HG03139 (cell line): ENCODE results near the gene RGS10.

ENCODE experiments used
- ATAC-seq: cut with Tn5 transposase; IDR thresholded peaks from one replicate; pipeline ENCODE4 v1.9.1; 2021; ENCODE audit not compliant: unreplicated experiment

The RGS10 gene

DNA sequence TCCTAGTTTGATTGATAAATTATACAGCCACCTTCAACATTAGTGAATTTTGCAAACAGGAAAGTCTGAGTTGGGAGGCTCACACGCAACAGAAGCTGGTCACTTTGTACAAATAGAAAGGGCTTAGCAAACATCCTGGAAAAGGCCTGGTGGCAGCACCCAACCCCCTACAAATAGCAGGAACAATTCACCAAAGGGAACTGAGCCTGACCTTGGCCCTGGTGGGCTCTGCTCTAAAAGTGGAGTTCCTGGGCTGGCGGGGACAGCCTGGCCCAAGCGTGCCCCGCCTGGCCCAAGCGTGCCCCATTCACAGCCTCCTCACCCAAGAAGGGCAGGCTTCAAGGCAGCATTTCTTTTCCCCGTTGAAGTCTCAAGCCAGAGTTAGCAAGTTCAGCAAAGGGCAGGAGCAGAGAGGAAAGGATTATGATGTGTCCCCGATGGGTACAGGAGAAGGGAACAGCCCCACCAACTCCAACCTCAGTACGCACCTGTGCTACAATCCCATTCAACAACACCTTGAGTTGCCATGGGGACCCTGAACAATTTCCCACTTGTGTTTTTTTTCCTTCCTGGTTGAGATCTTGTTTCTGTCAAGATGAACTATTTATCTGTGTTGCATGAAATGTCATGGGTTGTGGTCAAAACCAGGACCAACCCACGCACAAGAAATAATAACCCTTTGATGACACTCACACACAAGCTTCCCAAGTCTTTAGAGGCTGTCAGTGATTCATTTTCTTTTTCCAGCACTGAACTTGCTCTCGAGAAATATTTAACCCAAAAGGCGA is 43.4 kb downstream of the RGS10 start:
- ATAC-seq, result no peak

DNA sequence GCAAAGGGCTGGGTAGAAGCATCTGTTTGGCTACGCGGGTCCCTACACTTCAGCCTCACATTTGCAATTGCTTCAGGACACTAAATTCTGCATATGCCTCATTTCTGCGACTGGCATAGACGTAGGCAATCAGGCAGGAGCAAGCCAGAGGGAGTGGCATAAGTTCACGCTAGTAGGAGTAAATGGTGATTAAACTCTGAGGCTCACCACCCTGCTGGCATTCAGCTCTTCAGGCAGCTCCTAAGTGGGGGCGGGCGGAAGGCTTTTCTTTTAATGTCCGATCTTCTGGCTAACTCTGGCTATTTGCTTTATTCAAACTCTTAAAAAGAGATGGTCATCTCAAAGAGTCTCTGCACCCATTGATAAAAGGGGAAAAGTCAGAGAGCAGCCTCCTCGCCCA is 45.3 kb downstream of the RGS10 start:
- no peak for ATAC-seq

DNA sequence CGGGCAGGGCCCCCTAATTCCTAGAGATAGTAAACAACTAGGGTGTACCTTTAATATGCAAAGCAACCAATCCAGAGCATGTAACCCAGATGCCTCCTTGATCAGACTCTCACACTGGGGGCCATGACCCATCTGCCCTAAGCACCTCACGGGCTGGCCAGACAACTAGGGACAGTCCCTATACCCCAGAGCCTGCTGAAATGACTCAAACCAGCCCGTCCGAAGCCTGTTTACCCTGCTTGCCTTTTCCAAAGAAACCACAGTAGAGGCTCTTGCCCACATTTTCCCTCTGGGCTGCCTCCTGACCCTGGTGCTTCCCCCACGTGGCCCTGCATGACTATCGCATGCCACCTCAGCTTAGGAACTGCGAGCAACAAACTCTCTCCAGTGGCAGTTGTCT is 46.2 kb downstream of the RGS10 start:
- ATAC-seq, result peak; percentile 82

DNA sequence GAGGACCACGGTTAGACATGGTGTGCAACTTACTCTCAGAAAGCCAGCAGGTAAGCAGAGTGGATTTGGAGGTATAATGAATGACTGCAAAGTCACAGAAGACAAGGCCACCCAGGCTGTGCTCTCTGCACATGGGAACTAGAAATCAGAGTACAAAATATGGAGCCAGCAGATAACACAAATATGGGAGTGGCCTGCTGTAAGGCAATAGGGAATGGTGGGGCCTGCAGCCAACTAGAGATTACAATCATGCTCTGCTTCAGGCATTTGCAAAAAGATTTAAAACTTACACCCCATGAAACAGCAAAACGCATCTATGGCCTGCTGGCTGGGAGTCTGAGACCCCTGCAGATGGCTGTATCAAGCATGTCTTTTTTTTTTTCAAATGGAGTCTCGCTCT is 47.0 kb downstream of the RGS10 start:
- ATAC-seq, result no peak

DNA sequence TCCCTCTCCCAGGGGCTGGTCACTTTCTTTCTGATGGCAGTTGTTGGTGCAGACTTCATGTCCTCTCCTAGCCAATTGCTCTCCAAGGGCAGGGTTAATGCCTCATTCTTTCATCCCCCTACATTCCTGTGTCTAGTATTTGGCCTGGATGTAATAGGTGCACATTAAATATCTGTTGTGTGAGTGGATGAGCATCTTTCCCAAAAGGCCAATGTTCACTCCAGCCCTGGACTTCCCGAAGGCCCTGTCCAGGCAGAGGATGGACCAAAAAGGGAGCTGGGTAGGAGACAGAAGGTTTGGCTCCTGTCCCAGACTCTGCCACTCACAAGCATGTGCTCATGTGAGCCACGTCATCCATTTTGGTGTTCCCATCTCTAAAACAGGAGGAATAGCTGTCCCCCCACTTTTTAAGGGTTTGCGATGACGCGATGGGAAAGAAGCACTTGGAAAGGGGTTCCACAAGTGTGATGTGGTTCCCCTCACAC is 47.5 kb downstream of the RGS10 start:
- no peak for ATAC-seq

DNA sequence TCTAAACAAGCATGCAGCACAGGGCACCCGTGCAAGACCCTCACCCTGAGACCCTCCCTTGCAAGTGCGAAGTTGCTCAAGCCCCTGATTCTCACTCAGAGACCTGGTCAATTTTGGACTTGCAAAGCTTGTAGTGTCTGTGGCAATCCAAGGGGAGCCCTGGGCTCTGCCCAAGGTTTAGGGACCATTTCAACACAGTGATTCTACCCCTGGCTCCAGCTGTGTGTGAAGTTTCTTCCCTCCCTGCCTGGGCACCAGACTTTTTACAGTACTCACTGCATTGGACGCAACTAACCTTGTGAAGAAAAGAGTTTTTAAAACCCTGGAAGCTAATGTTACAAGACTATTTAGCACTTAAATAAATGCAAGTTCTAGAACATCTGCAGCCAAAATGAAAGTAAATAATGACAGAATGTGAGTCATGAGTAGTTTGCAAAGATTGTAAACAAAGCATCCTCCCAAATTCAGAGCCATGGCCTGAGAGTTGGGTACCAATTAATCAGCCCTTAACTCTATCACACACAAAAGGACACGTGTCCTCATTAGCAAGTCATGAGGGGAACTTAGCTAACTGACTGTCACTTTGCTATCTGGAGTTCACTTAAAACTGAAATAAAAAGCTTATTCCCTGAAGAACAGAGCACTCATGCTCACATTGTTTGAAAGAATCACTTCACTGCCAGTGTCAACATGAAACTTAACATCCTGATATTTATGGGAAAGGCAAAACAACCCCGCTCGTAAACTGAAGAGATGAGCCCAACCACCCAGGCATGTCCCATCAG is 48.1 kb downstream of the RGS10 start:
- ATAC-seq, result no peak

DNA sequence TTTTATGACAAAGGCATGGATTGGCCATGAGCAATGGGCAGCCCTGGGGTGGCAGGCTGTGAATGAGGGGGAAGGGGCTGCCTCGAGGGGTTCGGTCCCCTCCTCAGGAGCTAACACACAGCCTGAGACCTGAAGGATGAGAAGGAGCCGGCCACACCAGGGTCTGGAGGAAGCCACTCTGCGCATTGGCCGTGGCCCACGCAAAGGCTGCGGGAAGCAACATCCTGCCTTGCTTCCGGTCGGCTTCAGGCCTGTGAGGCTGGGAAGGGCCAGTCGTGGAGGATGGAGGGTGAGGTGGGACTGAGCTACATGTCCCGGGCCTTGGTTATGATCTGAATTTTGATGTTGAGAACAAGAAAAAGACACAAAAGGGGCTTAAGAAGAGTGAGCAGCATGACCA is 49.4 kb downstream of the RGS10 start:
- no peak for ATAC-seq

DNA sequence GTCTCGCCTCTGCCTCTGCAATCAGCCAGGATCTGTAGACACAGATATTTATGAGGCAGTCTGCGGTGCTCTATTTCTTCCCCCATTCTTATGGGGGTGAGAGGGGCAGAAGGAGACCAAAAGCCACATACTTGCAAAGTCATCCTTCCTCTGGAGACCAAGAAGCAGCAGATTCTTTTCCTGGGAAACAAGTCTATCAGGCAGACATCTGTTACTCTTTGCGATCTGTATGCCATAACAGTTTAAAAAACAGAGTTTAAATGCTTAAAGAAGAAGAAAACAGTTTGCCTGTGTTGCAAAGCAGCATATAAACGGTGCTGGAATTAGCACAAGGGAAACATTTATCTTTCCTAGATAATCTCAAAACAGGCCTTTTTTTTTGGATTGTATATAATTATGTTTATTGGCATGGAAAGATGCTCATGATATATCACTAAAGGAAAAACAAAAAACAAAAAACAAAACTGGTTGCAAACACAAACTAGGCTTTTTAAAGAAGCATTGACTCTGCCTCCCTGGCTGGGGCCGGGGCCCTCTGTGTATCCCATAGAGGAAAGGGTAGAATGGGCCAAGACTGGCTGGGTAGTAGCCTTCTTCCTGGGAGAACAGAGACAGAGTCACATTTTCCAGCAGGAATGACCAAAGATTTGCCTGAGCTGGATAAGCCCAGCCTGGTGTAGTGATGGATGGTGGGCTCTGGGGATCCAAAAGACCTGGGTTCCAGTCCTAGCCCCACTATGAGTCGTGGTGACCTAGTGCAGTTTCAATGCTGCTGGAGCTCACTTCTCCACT is 50.4 kb downstream of the RGS10 start:
- no peak for ATAC-seq

DNA sequence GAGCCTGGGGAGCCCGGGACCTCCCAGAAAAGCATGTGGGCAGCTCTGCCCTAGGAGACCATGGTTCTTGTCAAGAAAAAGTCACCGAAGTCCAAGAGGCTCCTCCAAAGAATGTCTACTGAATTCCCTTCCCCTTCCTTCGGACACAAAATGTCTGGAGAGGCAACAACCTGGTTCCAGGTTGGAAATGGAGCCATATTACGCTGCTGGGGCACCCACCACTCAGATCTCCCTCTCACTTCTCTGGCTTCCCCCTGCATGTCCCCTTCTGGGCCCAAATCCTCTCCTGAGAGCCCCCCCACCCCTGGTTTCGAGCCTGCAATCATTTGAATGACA is 52.6 kb downstream of the RGS10 start:
- no peak for ATAC-seq

DNA sequence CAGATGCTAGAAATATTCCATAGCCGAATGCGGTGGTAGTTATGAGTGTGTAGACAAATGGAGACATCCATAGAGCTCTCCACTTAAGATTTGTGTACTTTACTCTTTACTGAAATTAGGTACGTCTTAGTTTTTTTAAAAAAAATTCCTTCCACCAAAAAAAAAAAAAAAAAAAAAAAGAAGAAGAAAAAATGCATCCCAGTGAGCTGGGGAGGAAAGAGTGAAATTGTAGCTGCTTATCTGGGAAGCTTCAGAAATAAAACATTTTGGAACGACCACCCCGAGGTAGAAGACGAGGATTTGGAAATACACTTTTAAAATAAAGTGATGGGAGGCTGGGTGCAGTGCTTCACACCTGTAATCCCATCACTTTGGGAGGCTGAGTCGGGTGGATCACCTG is 53.8 kb downstream of the RGS10 start:
- ATAC-seq, result no peak

DNA sequence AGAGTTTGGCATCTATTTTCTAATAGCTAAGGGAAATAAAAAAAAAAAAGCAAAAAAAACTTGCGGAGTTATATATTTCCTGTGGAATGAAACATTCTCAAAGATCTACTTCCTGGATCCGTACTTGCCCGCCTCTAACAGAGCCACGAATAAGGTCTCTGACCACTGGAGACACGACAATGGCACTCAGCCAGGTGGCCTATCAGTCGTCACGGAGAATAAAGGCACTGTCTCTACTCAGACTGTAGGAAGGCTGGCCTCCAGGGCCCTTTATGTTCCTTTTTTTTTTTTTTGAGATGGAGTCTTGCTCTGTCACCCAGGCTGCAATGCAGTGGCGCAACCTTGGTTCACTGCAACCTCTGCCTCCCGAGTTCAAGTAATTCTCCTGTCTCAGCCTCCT is 58.7 kb downstream of the RGS10 start:
- ATAC-seq, result no peak

DNA sequence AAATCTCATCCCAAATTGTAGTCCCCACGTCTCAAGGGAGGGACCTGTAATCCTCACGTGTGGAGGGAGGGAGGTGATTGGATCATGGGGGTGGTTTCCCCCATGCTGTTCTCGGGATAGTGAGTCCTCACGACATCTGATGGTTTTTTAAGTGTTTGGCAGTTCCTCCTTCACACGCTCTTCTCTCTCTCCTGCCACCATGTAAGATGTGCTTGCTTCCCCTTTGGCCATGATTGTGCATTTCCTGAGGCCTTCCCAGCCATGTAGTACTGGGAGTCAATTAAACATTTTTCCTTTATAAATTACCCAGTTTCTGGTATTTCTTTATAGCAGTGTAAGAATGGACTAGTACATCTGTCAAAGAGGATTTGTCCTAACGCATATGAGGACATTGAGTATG is 59.5 kb downstream of the RGS10 start:
- no peak for ATAC-seq

DNA sequence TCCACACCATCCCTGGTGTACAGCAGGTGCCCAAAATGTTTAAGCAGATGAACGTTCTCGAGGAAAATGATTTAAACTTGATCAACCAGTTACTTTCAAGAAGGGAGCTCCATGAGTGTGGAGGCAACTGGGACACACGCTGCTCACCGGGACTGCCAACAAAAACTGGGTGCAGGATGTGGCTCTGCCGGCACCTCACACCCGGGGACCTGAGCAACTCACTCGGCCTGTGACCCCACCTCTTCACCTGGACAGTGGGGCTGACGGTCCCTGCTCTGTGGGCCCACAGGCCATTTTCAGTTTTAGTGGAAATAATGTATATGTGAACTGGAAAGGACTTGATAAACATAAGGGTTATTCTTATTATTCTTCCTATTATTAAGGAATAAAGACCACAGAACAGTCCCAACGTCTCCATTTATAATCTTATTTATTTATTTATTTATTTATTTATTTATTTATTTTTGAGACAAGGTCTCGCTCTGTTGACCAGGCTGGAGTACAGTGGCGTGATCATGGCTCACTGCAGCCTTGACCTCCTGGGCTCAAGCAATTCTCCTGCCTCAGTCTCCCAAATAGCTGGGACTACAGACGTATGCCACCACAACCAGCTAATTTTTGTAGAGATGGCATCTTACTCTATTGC is 60.6 kb downstream of the RGS10 start:
- ATAC-seq, result no peak

DNA sequence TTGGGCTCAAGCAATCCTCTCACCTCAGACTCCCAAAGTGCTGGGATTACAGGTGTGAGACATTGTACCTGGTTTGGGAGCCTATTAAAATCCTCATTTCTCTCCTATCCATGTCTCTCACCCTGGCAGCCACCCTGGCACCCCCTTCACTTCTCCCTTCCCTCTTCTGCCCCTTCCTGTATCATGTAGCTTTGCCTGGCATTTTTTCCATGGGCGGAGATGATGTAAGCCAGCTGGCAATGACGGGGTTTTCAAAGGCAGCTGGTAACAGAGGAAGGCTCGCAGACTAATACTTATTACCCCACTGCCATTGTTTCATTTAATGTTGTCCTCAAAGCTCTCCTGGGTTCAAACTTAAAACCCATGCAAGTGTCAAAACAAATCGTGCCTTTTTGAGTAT is 61.9 kb downstream of the RGS10 start:
- ATAC-seq, result no peak

DNA sequence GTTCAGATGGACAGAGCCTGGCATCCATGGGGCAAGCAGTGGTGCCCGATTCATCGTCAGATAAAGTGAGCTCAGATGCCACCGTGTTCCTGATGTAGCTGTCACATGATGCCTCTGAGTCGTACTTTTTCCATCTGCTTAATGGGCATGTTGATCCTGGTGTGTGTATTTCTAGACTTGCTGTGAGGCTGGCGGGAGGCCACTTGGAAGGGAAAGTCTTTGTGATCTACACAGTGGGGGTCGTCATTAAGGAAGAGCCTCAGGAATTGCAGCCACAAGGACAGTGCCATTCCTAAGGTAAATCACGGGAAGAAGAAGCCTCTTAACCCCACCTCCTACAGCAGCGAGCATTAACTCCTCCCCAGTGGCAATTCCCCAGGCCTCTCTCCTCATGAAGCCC is 63.0 kb downstream of the RGS10 start:
- no peak for ATAC-seq

DNA sequence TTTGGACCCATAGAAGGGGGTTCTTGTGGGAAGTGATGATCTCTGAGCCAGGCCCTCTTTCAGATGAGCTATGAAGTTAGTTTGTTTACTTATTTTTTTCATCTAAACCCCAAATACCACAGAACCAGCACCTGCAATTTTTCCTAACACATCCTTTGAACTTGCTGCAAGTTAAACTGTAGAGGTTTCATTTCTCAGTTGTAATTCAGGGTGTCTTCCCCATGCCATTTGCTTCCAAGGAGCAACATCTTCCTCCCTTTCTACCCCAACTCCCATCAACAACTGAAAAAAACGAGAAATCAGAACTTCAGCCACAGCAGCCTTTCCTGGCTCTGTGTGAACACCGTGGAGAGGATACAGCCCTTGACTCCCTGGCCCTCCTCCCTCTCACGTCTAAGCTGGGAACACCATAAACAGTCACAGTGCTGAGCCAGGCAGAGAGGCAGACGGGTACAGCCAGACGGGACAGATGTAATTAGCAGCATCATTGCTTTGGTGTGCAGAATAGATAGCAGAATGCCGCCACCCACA is 63.6 kb downstream of the RGS10 start:
- no peak for ATAC-seq

DNA sequence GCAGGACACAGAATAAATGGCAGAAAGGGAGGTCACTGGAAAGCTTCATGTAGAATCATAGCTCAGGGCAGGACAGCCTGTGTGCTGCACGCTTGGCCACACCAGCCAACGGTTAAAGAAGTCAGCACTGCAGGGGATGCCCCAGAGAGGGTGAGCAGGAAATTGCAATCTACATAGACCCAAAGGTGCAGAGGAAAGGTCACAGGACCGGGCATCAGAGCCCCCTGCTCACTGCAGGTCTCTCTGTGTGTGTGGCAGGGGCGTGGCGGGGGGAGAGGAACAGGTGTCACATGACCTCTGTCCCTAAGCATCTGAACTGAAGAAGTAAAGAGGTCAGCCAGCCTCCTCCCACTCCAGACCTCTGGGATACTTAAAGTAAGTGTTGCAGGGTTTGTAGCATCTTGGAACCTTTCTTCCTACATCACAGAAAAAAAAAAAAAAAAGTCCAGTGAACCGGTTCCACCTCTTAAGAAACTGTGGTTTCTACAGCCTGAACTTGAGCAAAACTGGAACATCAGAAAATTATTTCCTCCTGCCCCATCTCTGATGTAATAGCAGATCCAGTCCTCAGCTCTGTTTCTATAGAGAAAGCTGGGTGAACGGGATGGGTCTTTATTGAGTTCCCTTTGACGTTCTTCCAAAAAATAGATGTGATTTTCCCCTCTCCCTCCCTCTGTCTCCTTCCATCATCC is 64.3 kb downstream of the RGS10 start:
- peak; percentile 75 for ATAC-seq

DNA sequence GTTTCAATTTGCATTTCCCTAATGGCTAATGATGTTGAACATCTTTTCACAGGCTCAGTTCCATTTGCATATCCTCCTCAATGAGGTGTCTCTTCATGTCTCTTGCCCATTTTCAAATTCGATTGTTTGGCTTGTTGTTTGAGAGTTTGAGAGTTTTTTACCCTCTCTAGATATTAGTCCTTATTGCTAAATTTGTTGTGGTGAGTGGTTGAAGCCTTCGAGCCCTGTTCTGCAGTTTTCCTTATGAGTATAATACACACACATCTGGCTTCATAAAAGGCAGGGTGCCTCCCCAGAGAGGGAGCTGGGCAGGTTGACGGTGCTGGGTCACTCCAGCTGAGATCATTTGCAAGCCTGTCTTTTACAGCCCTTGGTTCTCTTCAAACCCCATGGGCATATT is 65.1 kb downstream of the RGS10 start:
- ATAC-seq, result peak; percentile 50

DNA sequence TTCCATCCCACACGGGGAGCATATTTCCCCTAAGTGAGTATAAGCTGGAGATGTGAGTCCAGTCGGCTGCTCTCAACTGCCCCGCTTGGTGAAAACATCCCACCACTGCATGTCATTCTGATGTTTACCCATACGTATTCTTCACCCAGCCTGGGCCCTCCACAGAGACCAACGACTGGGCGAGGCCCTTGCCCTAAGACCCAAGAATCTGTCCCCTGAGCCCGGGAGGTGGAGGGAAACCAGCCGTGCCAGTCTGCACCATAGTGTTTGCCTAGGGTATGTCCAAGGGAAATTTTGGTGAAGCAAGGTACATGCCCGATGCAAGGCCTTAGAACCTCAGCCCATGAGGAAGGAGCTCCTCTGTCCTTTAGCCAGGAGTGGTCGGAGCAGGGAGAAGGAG is 67.9 kb downstream of the RGS10 start:
- ATAC-seq, result no peak

DNA sequence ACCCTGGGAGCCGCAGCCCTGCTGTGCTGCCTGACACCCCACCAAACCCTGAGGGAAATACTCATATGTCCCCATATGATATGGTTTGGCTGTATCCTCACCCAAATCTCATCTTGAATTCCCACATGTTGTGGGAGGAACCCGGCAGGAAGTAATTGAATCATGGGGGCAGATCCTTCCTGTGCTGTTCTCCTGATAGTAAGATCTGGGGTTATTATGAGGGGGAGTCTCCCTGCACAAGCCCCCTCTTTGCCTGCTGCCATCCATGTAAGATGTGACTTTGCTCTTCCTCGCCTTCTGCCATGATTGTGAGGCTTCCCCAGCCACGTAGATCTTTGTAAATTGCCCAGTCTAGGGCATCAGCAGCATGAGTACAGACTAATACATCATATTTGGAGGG is 68.7 kb downstream of the RGS10 start:
- ATAC-seq, result no peak
